ENCODE results near the gene DNASE2.

DNA sequence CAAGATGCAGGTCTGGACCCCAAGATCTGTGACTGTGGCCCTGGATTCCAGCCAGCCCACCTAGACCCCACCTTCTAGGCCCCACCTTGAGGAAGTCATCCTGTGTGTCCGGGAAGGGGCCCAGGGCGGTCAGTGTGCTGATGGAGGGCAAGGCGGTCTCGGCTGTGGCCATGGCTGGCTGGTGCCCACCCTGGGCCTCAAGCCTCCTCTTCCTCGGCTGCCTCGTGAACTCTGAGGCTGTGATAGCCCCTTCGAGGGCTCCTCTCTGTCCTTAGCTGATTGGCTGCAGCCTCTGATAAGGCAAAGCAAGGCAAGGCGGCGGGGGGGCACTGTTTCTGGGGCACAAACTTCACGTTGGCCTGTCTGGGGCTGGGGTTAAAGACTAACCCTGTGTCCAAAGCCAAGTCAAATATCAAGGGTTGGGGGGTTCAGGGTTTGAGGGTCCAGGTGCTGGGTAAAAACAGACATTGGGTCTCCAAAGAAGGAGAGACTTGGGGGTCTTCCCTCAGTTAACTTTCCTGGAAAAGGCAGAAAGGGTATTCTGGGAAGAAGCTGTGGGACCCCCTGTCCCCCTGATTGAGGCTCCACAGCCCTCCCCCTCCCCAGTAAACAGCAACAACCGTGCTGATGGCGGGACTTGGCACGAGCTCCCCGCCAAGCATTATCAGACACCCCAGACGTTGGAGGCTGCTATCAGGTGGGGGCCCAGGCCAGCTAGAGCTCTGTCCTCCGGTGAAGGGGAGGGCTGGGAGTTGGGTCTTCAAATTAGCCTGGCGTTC, 5.9 kb upstream of the DNASE2 start, which contains the start of gene KLF1:
- TF ChIP-seq, protein P1, sequence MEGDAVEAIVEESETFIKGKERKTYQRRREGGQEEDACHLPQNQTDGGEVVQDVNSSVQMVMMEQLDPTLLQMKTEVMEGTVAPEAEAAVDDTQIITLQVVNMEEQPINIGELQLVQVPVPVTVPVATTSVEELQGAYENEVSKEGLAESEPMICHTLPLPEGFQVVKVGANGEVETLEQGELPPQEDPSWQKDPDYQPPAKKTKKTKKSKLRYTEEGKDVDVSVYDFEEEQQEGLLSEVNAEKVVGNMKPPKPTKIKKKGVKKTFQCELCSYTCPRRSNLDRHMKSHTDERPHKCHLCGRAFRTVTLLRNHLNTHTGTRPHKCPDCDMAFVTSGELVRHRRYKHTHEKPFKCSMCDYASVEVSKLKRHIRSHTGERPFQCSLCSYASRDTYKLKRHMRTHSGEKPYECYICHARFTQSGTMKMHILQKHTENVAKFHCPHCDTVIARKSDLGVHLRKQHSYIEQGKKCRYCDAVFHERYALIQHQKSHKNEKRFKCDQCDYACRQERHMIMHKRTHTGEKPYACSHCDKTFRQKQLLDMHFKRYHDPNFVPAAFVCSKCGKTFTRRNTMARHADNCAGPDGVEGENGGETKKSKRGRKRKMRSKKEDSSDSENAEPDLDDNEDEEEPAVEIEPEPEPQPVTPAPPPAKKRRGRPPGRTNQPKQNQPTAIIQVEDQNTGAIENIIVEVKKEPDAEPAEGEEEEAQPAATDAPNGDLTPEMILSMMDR (IDR thresholded peaks at IDR 0.05; ENCODE audit: insufficient read depth, low read length, poor library complexity, severe bottlenecking), result no peak
- no peak for TF ChIP-seq EZH2phosphoT487 (conservative IDR thresholded peaks at IDR 0.05; ENCODE audit: low read length)
